ENCODE measurements around the gene YES1.

YES1 gene

DNA sequence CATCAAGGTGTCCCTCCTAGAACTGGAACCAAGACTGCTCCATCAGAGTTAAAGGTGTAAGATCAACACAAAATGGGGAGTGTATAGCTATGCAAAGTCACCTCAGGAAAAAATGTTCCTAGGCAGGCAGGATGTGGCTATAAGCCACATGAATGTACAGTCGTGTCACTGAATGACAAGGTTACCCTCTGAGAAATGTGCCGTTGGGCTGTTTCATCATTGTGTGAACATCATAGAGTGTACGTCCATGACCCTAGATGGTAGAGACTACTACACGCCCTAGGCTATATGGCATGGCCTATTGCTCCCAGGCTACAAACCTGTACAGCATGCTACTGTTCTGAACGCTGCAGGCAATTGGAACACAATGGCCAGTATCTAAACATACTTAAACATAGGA lies 130.1 kb downstream of the YES1 start:
- H3K4me3 ChIP-seq (IDR thresholded peaks at IDR 0.05; ENCODE audit: insufficient read depth, low read depth, low read length): no peak overlapping the region
- H3K27me3 ChIP-seq (ENCODE audit: insufficient read depth, low read depth): no peaks in the 10 kb centered on the region
- no peaks in the 10 kb centered on the region for H3K79me2 ChIP-seq (ENCODE audit: insufficient read depth, low read depth)
- TF ChIP-seq, protein P1, sequence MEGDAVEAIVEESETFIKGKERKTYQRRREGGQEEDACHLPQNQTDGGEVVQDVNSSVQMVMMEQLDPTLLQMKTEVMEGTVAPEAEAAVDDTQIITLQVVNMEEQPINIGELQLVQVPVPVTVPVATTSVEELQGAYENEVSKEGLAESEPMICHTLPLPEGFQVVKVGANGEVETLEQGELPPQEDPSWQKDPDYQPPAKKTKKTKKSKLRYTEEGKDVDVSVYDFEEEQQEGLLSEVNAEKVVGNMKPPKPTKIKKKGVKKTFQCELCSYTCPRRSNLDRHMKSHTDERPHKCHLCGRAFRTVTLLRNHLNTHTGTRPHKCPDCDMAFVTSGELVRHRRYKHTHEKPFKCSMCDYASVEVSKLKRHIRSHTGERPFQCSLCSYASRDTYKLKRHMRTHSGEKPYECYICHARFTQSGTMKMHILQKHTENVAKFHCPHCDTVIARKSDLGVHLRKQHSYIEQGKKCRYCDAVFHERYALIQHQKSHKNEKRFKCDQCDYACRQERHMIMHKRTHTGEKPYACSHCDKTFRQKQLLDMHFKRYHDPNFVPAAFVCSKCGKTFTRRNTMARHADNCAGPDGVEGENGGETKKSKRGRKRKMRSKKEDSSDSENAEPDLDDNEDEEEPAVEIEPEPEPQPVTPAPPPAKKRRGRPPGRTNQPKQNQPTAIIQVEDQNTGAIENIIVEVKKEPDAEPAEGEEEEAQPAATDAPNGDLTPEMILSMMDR (conservative IDR thresholded peaks at IDR 0.05; ENCODE audit: low read depth, low read length): no peak
- no peaks in the 10 kb centered on the region for H3K36me3 ChIP-seq (ENCODE audit: insufficient read depth)
- H3K27ac ChIP-seq: no peak overlapping the region
- no peaks in the 10 kb centered on the region for H4K20me1 ChIP-seq (ENCODE audit: insufficient read depth)
- H3K9ac ChIP-seq: no peak overlapping the region
- H3K4me1 ChIP-seq (ENCODE audit: low read depth, poor library complexity, severe bottlenecking): peaks cover 13% of the 10 kb centered on the region
- no peak overlapping the region for H3K4me2 ChIP-seq
- no peak overlapping the region for H2AFZ ChIP-seq (ENCODE audit: low read depth)

DNA sequence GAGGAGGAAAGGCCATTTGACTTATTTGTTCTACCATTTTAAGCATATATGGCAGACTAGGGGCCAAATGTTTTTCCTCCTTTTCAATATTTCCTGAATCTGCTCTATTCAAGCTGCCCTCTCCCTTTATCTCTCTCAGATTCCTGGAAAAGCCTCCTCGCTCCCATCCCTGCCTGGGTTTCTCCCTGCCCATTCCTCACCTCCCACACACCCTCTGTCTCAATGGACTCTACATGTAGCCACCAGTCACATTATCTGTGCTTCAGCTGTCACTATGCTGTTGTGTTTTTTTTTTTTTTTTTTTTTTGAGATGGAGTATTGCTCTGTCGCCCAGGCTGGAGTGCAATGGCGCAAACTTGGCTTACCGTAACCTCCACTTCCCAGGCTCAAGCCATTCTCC lies 131.7 kb downstream of the YES1 start:
- no peak overlapping the region for H3K4me2 ChIP-seq
- no peaks in the 10 kb centered on the region for H4K20me1 ChIP-seq (ENCODE audit: insufficient read depth)
- no peak overlapping the region for H3K27ac ChIP-seq
- peaks cover 19% of the 10 kb centered on the region for H3K4me1 ChIP-seq (ENCODE audit: low read depth, poor library complexity, severe bottlenecking)
- no peaks in the 10 kb centered on the region for H3K79me2 ChIP-seq (ENCODE audit: insufficient read depth, low read depth)
- no peaks in the 10 kb centered on the region for H3K27me3 ChIP-seq (ENCODE audit: insufficient read depth, low read depth)
- H2AFZ ChIP-seq (ENCODE audit: low read depth): no peak overlapping the region
- H3K9ac ChIP-seq: no peak overlapping the region
- TF ChIP-seq, protein P1 (conservative IDR thresholded peaks at IDR 0.05; ENCODE audit: low read depth, low read length): no peak
- no peak overlapping the region for H3K4me3 ChIP-seq (IDR thresholded peaks at IDR 0.05; ENCODE audit: insufficient read depth, low read depth, low read length)
- no peaks in the 10 kb centered on the region for H3K36me3 ChIP-seq (ENCODE audit: insufficient read depth)

DNA sequence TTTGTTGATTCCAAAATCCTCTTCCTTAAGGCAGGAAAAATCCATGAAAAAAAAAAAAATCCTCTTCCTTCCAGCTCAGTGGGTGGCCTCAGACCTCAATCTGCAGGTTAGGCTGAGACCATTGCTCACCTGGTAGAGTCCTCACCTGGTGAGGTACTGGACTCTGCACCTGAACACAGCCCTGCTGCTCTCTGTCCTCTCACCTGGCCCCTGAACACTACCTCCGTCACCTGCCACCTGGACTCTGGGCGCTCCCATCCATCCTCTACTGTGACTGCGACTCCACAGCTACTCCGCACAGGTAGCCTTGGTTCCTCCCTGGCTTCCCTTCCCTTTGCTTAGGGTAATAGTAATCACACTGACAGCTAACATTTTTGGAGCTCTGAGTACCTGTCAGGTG lies 132.5 kb downstream of the YES1 start:
- Histone ChIP-seq H3K27me3 (ENCODE audit: insufficient read depth, low read depth) (no peaks in the 10 kb centered on the region), H3K27ac (no peak overlapping the region), H2AFZ (ENCODE audit: low read depth) (no peak overlapping the region), H3K79me2 (ENCODE audit: insufficient read depth, low read depth) (no peaks in the 10 kb centered on the region), H4K20me1 (ENCODE audit: insufficient read depth) (no peaks in the 10 kb centered on the region), H3K4me3 (IDR thresholded peaks at IDR 0.05; ENCODE audit: insufficient read depth, low read depth, low read length) (no peak overlapping the region), H3K4me2 (no peak overlapping the region), H3K4me1 (ENCODE audit: low read depth, poor library complexity, severe bottlenecking) (peaks cover 19% of the 10 kb centered on the region), H3K36me3 (ENCODE audit: insufficient read depth) (no peaks in the 10 kb centered on the region), H3K9ac (no peak overlapping the region)
- TF ChIP-seq, protein P1 (conservative IDR thresholded peaks at IDR 0.05; ENCODE audit: low read depth, low read length): no peak

DNA sequence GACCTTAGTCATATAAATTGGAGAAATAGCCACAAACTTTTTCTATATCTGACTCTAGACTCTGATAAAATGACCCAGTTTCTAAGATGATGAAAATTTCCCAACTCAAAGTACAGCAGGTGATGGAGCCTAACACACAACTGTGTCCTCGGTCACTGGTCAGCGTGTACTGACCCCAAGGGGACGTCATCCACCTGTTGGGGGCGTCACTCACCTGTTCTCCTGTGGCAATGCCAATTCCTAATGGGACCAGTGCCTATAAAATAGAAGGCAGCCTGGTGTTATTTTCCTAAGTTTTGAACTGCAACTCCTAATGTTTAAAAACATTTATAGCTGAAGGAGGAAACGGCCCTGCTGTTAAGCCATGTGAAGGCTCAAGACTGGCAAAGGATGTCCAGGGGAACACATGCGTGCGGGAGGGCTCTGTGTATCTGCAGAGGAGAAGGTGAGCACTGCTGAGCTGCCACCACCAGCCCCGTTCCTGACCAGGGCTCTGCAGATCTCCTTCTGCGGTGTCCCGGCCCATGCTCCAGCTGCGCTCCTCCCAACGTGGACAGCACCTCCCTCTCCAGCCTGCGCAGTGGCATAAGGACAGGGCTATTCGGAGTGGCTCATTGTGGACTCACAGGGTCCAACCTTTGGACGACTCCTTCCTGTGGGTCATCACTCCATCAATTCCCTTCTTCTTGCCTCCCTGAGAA lies 133.4 kb downstream of the YES1 start:
- no peaks in the 10 kb centered on the region for H4K20me1 ChIP-seq (ENCODE audit: insufficient read depth)
- no peaks in the 10 kb centered on the region for H3K36me3 ChIP-seq (ENCODE audit: insufficient read depth)
- TF ChIP-seq, protein P1 (conservative IDR thresholded peaks at IDR 0.05; ENCODE audit: low read depth, low read length): no peak
- no peaks in the 10 kb centered on the region for H3K79me2 ChIP-seq (ENCODE audit: insufficient read depth, low read depth)
- H2AFZ ChIP-seq (ENCODE audit: low read depth): no peak overlapping the region
- no peaks in the 10 kb centered on the region for H3K27me3 ChIP-seq (ENCODE audit: insufficient read depth, low read depth)
- H3K4me3 ChIP-seq (IDR thresholded peaks at IDR 0.05; ENCODE audit: insufficient read depth, low read depth, low read length): no peak overlapping the region
- no peak overlapping the region for H3K4me2 ChIP-seq
- H3K27ac ChIP-seq: no peak overlapping the region
- peaks cover 19% of the 10 kb centered on the region for H3K4me1 ChIP-seq (ENCODE audit: low read depth, poor library complexity, severe bottlenecking)
- H3K9ac ChIP-seq: no peak overlapping the region
